IMR-90 (cell line): ENCODE results near the gene RAPGEF2. TPM values are rescaled to one million over a fixed set of nuclear protein-coding genes. Genes with fewer than 3 reads are reported as not detected.

Experiments used
- ATAC-seq: fragments of 200-7000 bp; cut with Tn5 transposase; 2 replicates; pipeline ENCODE4 v1.9.1; 2020; ENCODE audit warnings: low read depth, mild to moderate bottlenecking, moderate library complexity
- BruUV-seq: library from RNA; stranded (reverse); fragments of 400-500 nt; replicated peaks from 2 replicates; lab custom pipeline; 2021; lab: Mats Ljungman, UMichigan
- CTCF ChIA-PET: fragments of 300-600 bp; formaldehyde crosslinking; extraction: SDS; loops from one replicate; lab custom pipeline; 2021; ENCODE audit warnings: antibody characterized with exemption; lab: Yijun Ruan, JAX
- POLR2A ChIA-PET: fragments of 300-600 bp; sonication (Branson Sonifier 250); formaldehyde crosslinking; loops from one replicate; lab custom pipeline; 2022; ENCODE audit warnings: antibody characterized with exemption; ENCODE audit not compliant: unreplicated experiment; lab: Charles Lee
- DNase-seq: peaks from one replicate; pipeline ENCODE4 v3.0.0; 2013
- H2AFZ ChIP-seq: replicated peaks from 2 replicates; pipeline ENCODE3; 2013; ENCODE audit warnings: low read length, mild to moderate bottlenecking; ENCODE audit not compliant: poor library complexity
- H2AK5ac ChIP-seq: 2 replicates; pipeline ENCODE4 v1.6.1; 2013; ENCODE audit warnings: low read depth, low read length, inconsistent platforms
- H2AK9ac ChIP-seq: replicated peaks from 2 replicates; pipeline ENCODE3; 2013; ENCODE audit warnings: mild to moderate bottlenecking, low read depth, low read length, moderate library complexity; ENCODE audit not compliant: poor library complexity
- H2BK120ac ChIP-seq: 2 replicates; pipeline ENCODE4 v1.6.1; 2013; ENCODE audit warnings: low read depth, low read length, inconsistent platforms
- H2BK15ac ChIP-seq: 3 replicates; pipeline ENCODE4 v1.6.1; 2013; ENCODE audit warnings: low read depth, low read length, inconsistent platforms
- H2BK20ac ChIP-seq: 2 replicates; pipeline ENCODE4 v1.6.1; 2013; ENCODE audit warnings: low read depth, mild to moderate bottlenecking, inconsistent platforms, low read length, moderate library complexity
- H2BK5ac ChIP-seq: 2 replicates; pipeline ENCODE4 v1.6.1; 2013; ENCODE audit warnings: mild to moderate bottlenecking, low read depth, low read length, inconsistent platforms; ENCODE audit not compliant: poor library complexity, severe bottlenecking
- H3K14ac ChIP-seq: replicated peaks from 2 replicates; pipeline ENCODE4 v1.6.1; 2013; ENCODE audit warnings: low read depth, low read length, inconsistent platforms
- H3K18ac ChIP-seq: 2 replicates; pipeline ENCODE4 v1.6.1; 2013; ENCODE audit warnings: low read depth, low read length, control low read depth
- H3K23ac ChIP-seq: 2 replicates; pipeline ENCODE4 v1.6.1; 2013; ENCODE audit warnings: low read depth, low read length, inconsistent platforms
- H3K27ac ChIP-seq: 2 replicates; pipeline ENCODE4 v1.5.1; 2013; ENCODE audit warnings: mild to moderate bottlenecking, control low read depth, low read length; ENCODE audit not compliant: insufficient read depth
- H3K27me3 ChIP-seq: 2 replicates; pipeline ENCODE4 v1.6.1; 2013; ENCODE audit warnings: low read length; ENCODE audit not compliant: control insufficient read depth, insufficient read depth
- H3K36me3 ChIP-seq: 2 replicates; pipeline ENCODE4 v1.6.1; 2013; ENCODE audit warnings: low read length, mixed read lengths; ENCODE audit not compliant: control insufficient read depth, insufficient read depth
- H3K4ac ChIP-seq: 2 replicates; pipeline ENCODE4 v1.6.1; 2013; ENCODE audit warnings: low read depth, low read length, inconsistent platforms
- H3K4me1 ChIP-seq: 2 replicates; pipeline ENCODE4 v1.6.1; 2013; ENCODE audit warnings: low read length, mixed read lengths; ENCODE audit not compliant: control insufficient read depth, insufficient read depth
- H3K4me2 ChIP-seq: 2 replicates; pipeline ENCODE4 v1.6.1; 2013; ENCODE audit warnings: low read depth, mild to moderate bottlenecking, control low read depth, low read length, moderate library complexity
- H3K4me3 ChIP-seq: 2 replicates; pipeline ENCODE4 v1.5.1; 2013; ENCODE audit warnings: low read depth, mild to moderate bottlenecking, control low read depth, low read length, moderate library complexity; ENCODE audit not compliant: insufficient read depth
- H3K56ac ChIP-seq: 2 replicates; pipeline ENCODE4 v1.6.1; 2013; ENCODE audit warnings: low read length, inconsistent platforms; ENCODE audit not compliant: insufficient read depth; ENCODE audit errors: extremely low read depth
- H3K79me1 ChIP-seq, 2 experiments: 2 replicates each; pipeline ENCODE4 v1.6.1; 2013; ENCODE audit warnings: low read length in 2 of 2, inconsistent platforms in 1 of 2, low read depth in 1 of 2
- H3K9ac ChIP-seq: 2 replicates; pipeline ENCODE4 v1.6.1; 2013; ENCODE audit warnings: low read depth, low read length, control low read depth
- H3K9me1 ChIP-seq: 2 replicates; pipeline ENCODE4 v1.6.1; 2013; ENCODE audit warnings: low read length, inconsistent platforms; ENCODE audit not compliant: insufficient read depth
- H3K9me3 ChIP-seq: 2 replicates; pipeline ENCODE4 v1.6.1; 2013; ENCODE audit warnings: low read length; ENCODE audit not compliant: control insufficient read depth, insufficient read depth
- H4K20me1 ChIP-seq: 2 replicates; pipeline ENCODE4 v1.6.1; 2013; ENCODE audit warnings: low read length, inconsistent platforms; ENCODE audit not compliant: insufficient read depth
- H4K5ac ChIP-seq: 2 replicates; pipeline ENCODE4 v1.6.1; 2013; ENCODE audit warnings: mild to moderate bottlenecking, low read depth, low read length, control low read depth
- H4K8ac ChIP-seq, 2 experiments: 2 replicates each; pipeline ENCODE4 v1.6.1; 2013; ENCODE audit warnings: low read depth in 2 of 2, low read length in 2 of 2, control low read depth in 1 of 2, inconsistent platforms in 1 of 2
- H4K91ac ChIP-seq: 2 replicates; pipeline ENCODE4 v1.6.1; 2013; ENCODE audit warnings: low read depth, low read length, inconsistent platforms; ENCODE audit not compliant: insufficient read depth
- RCOR1 ChIP-seq: IDR thresholded peaks from 2 replicates; pipeline ENCODE4 v1.6.1; 2012; ENCODE audit warnings: mild to moderate bottlenecking, low read length, improper control_type of control experiment; ENCODE audit not compliant: insufficient replicate concordance
- RFX5 ChIP-seq: IDR thresholded peaks from 2 replicates; pipeline ENCODE4 v1.8.0; 2012; ENCODE audit warnings: low read depth, mild to moderate bottlenecking, low read length, moderate library complexity
- WGBS, 2 experiments: methylation state at CpG; one replicate each; pipeline versions ENCODE4 v1.1.5 to v1.1.7; 2013; ENCODE audit warnings: missing lambda C conversion rate in 2 of 2; ENCODE audit not compliant: insufficient read length in 1 of 2; ENCODE audit errors: extremely low coverage in 2 of 2; 5-methylcytosine and 5-hydroxymethylcytosine counted together
- dilution Hi-C: fragments of 300-500 bp; cut with HindIII; formaldehyde crosslinking; loops from one replicate; pipeline ENCODE4 v1.14.3; 2018; ENCODE audit warnings: low sequenced_read_pairs; ENCODE audit not compliant: unreplicated experiment
- in situ Hi-C: fragments of 300-500 bp; cut with MboI; formaldehyde crosslinking; loops from 3 replicates; pipeline ENCODE4 v1.14.3; 2019; ENCODE audit warnings: low sequenced_read_pairs, inconsistent platforms, mixed read lengths
- intact Hi-C: fragments of 100-400 bp; cut with micrococcal nuclease; formaldehyde crosslinking; loops from 2 replicates; pipeline ENCODE4 v1.10.0; 2022
- polyA plus RNA-seq, 3 experiments: library from polyadenylated mRNA; depleted of rRNA; stranded (reverse); fragments of >200 nt; gene quantifications; 2 replicates each; pipeline ENCODE4 v1.2.3, GENCODE V29; 2012; ENCODE audit warnings: low replicate concordance in 1 of 3
- total RNA-seq: library from RNA; depleted of rRNA; stranded (reverse); fragments of >200 nt; gene quantifications from 2 replicates; pipeline ENCODE4 v1.2.3, GENCODE V29; 2012

RAPGEF2 gene
- total and polyA plus RNA-seq, 2 of the 4 experiments (the other 2 are of a cell fraction) = 27.6 to 109 TPM

DNA sequence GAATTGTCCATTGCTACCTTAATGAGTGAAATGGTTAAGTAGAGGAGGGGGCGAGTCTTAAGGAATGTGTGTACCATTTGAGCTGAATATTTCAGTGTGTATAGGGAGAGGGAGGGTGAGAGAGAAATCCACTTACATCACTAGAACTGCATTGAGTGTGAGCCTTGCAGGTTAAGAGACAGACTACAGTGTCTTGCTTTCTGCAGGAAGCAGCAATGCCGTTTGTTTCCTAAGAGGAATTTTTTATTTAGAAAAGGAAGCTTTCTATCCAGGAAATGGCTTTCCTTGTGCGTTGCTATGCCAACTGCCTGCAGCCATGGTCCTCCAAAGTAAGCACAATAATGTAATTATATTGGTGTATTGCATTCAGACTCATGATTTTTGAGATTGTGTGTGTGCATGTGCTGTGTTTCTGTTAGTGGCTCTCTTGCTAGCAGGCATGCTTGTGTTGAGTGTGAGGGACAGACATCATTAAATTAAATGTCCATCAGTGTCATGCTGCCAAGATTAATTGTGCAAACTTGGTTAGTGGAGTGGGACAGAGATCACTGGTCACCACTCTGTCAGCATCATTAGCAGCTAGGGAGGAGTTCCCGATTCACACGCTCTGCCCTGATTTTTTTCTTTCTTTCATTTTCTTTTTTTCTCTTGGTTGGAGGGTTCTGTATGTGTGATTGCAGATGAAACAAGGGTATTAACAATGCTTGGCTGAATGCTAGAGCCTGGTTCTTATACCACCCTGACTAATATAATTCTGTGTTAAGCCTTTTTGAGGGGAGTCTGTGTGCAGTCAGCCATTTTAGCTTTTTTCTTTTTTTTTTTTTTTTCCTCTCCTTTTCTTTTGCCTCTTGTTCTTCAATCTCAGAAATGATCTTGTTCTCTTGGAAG is 164.3 kb downstream of the RAPGEF2 start:
- H3K23ac ChIP-seq = peak overlapping the region; percentile 80
- CTCF ChIA-PET = interaction anchor here (0.6 to 1.3 kb wide), 4 partner anchors 29 to 511 kb away, joined by 3 to 4 read pairs (median 3); no protein-coding TSS in a partner anchor
- no peak overlapping the region for H3K56ac ChIP-seq
- peak overlapping the region in 1 of 2 experiments; percentile 59; a peak in 1 of 4 replicates for H4K8ac ChIP-seq
- TF ChIP-seq RCOR1 (no peak), RFX5 (peak; percentile 67; the same call in 1 of the 2 replicates)
- peak overlapping the region; percentile 30; the same call in 1 of the 2 replicates for H2AK5ac ChIP-seq
- peak overlapping the region; percentile 51; the same call in 1 of the 2 replicates for H3K27ac ChIP-seq
- peaks cover 15% of the 10 kb centered on the region for H3K4me1 ChIP-seq
- H3K14ac ChIP-seq = peak overlapping the region; percentile 45
- peak; percentile 65 for ATAC-seq
- peak overlapping the region; percentile 65 for H3K4ac ChIP-seq
- H3K9ac ChIP-seq = peak overlapping the region; percentile 64
- H3K36me3 ChIP-seq = 0 out of 2 replicates have a peak, but pooled peaks cover 1% of the 10 kb centered on the region
- H3K79me1 ChIP-seq = peaks cover 24 to 67% of the 10 kb centered on the region in 2 experiments
- WGBS, 2 experiments = no CpG with 5 or more reads among the region's 5 CpGs
- peak overlapping the region; percentile 42 for H2BK5ac ChIP-seq
- POLR2A ChIA-PET = interaction anchor here (0.6 kb wide), 2 partner anchors 619 to 1983 kb away, joined by 5 to 6 read pairs; no protein-coding TSS in a partner anchor
- H2BK20ac ChIP-seq = no peak overlapping the region; the same call in 1 of the 2 replicates
- in situ Hi-C loops (no loop called here), intact Hi-C loops (loop anchor here (2.0 kb wide), 1 partner anchor 14 kb away; no protein-coding TSS in a partner anchor), dilution Hi-C loops (no loop called here)
- no peak overlapping the region for H2AK9ac ChIP-seq
- H4K91ac ChIP-seq = peak overlapping the region; percentile 45; the same call in 1 of the 2 replicates
- no peaks in the 10 kb centered on the region for H3K9me3 ChIP-seq
- peak overlapping the region; percentile 20; the same call in 1 of the 2 replicates for H3K4me3 ChIP-seq
- 0 out of 2 replicates have a peak overlapping the region, but pooled peaks have one; percentile 0 for H4K5ac ChIP-seq
- peaks cover 8% of the 10 kb centered on the region; the same call in 1 of the 2 replicates for H4K20me1 ChIP-seq
- peaks cover 6% of the 10 kb centered on the region for H3K9me1 ChIP-seq
- no peaks in the 10 kb centered on the region for H3K27me3 ChIP-seq
- H2BK15ac ChIP-seq = no peak overlapping the region; the same call in 2 of the 3 replicates
- peak overlapping the region; percentile 92 for H3K4me2 ChIP-seq
- H2AFZ ChIP-seq = peak overlapping the region; percentile 33
- BruUV-seq = no TSS peak
- peak; percentile 48 for DNase-seq
- H2BK120ac ChIP-seq = peak overlapping the region; percentile 17
- H3K18ac ChIP-seq = peak overlapping the region; percentile 25; the same call in 1 of the 2 replicates
